Kidney (tissue), 14 donors: ENCODE results near the gene BABAM2. TPM values are rescaled to one million over a fixed set of nuclear protein-coding genes. Genes with fewer than 3 reads are reported as not detected.
A peak's percentile ranks its signal among the peaks of the same experiment; 100 is the strongest.

Experiments
- DNase-seq, 5 donors: peaks; one replicate each; pipeline ENCODE4 v3.0.0-alpha.2; 2013 to 2020
- FAIRE-seq: peaks from 2 replicates; lab custom pipeline; 2012; peaks lifted over from hg19 to GRCh38; lab: Jason Lieb, UNC
- H3K27ac ChIP-seq, 2 donors: one replicate each; pipeline ENCODE4 v1.7.0; 2013; ENCODE audit warnings: low read depth in 2 of 2, low read length in 2 of 2, inconsistent platforms in 1 of 2
- H3K27me3 ChIP-seq: one replicate; pipeline ENCODE4 v1.7.1; 2013; ENCODE audit warnings: low read length, inconsistent platforms; ENCODE audit not compliant: control insufficient read depth, insufficient read depth
- H3K36me3 ChIP-seq, 3 donors: one replicate each; pipeline versions ENCODE4 v1.7.0 to v1.7.1; 2013; ENCODE audit warnings: low read length in 3 of 3, control low read depth in 1 of 3, inconsistent platforms in 1 of 3; ENCODE audit not compliant: insufficient read depth in 3 of 3, control insufficient read depth in 2 of 3
- H3K4me1 ChIP-seq, 3 donors: one replicate each; pipeline versions ENCODE4 v1.7.0 to v1.7.1; 2013; ENCODE audit warnings: low read length in 3 of 3, inconsistent platforms in 1 of 3, low read depth in 1 of 3; ENCODE audit not compliant: control insufficient read depth in 2 of 3, insufficient read depth in 2 of 3
- H3K4me3 ChIP-seq, 3 donors: one replicate each; pipeline versions ENCODE4 v1.7.0 to v1.8.1; 2013; ENCODE audit warnings: low read length in 3 of 3, control low read depth in 1 of 3, inconsistent platforms in 1 of 3
- H3K9ac ChIP-seq, 3 donors: one replicate each; pipeline versions ENCODE4 v1.7.0 to v1.7.1; 2013; ENCODE audit warnings: low read length in 3 of 3, control low read depth in 1 of 3, inconsistent platforms in 1 of 3
- H3K9me3 ChIP-seq, 3 donors: one replicate each; pipeline versions ENCODE4 v1.7.0 to v1.7.1; 2013; ENCODE audit warnings: low read length in 3 of 3, control low read depth in 1 of 3, inconsistent platforms in 1 of 3; ENCODE audit not compliant: control insufficient read depth in 2 of 3, insufficient read depth in 1 of 3
- CTCF ChIP-seq: IDR thresholded peaks from 3 replicates; pipeline ENCODE4 v1.5.1; 2012; ENCODE audit warnings: mild to moderate bottlenecking, moderate library complexity, borderline replicate concordance; ENCODE audit not compliant: insufficient read depth; ENCODE audit errors: extremely low read depth
- intact Hi-C: fragments of 100-400 bp; cut with DNase I; formaldehyde crosslinking; loops from one replicate; pipeline ENCODE4 v1.11.1; 2022
- polyA plus RNA-seq: library from polyadenylated mRNA; stranded (reverse); fragments of 350-450 nt; fragmentation: Illumina TruSeq; extraction: RNeasy Lipid Tissue Mini Kit (QIAGEN cat#74804); gene quantifications from one replicate; pipeline ENCODE4 v1.2.3, GENCODE V29; 2014; ENCODE audit warnings: low read depth, low replicate concordance; ENCODE audit not compliant: insufficient read depth
- total RNA-seq: library from RNA; stranded (reverse); fragmentation: NEBNext Ultra II Directional; extraction: Animal tissue kit (Norgen Biotek cat#: 25700); gene quantifications from one replicate; pipeline ENCODE4 v1.2.1, GENCODE V29; 2021
- donor health status: control.
- donor health status: control.
- donor health status: control.
- donor health status: control.
- donor health status: control.
- donor health status: DM: yes; HTN: yes; CAD: no.
- donor health status: Normal renal cell carcinoma (clear cell type).

Gene BABAM2
- total and polyA plus RNA-seq, 2 donors from 2014 or later, result 68.4 to 74.1 TPM

GRCh38 chr2:28053597-28053996 is 163.1 kb downstream of the BABAM2 start:
- FAIRE-seq (no peak), DNase-seq (peak in 2 of 5 donors; percentile 33 to 63)
- Histone ChIP-seq H3K9ac (no peak overlapping the region), H3K4me3 (no peak overlapping the region), H3K9me3 (no peaks in the 10 kb centered on the region), H3K27ac (no peak overlapping the region), H3K36me3 (no peaks in the 10 kb centered on the region), H3K4me1 (peaks cover 0 to 2% (median 0%) of the 10 kb centered on the region in 3 donors), H3K27me3 (no peaks in the 10 kb centered on the region)
- intact Hi-C loops, result no loop called here
- no peak for TF ChIP-seq CTCF

- Histone ChIP-seq H3K27ac (no peak overlapping the region), H3K9ac (no peak overlapping the region), H3K9me3 (no peaks in the 10 kb centered on the region), H3K4me3 (no peak overlapping the region), H3K27me3 (no peaks in the 10 kb centered on the region), H3K36me3 (no peaks in the 10 kb centered on the region), H3K4me1 (no peaks in the 10 kb centered on the region)
- DNase-seq, result no peak
- intact Hi-C loops, result no loop called here
- no peak for TF ChIP-seq CTCF
- no peak for FAIRE-seq
These were observed 164.4 kb downstream of the BABAM2 start for GRCh38 chr2:28054916-28055315.

GRCh38 chr2:28055325-28055970 is 164.9 kb downstream of the BABAM2 start:
- Histone ChIP-seq H3K4me3 (no peak overlapping the region), H3K9me3 (no peaks in the 10 kb centered on the region), H3K27me3 (no peaks in the 10 kb centered on the region), H3K9ac (no peak overlapping the region), H3K36me3 (no peaks in the 10 kb centered on the region), H3K27ac (no peak overlapping the region), H3K4me1 (no peaks in the 10 kb centered on the region)
- FAIRE-seq (no peak), DNase-seq (no peak)
- intact Hi-C loops, result no loop called here
- no peak for TF ChIP-seq CTCF

GRCh38 chr2:28058791-28059190 is 168.3 kb downstream of the BABAM2 start:
- no peak for DNase-seq
- no peak for TF ChIP-seq CTCF
- no peaks in the 10 kb centered on the region for H3K9me3 ChIP-seq
- no peaks in the 10 kb centered on the region for H3K4me1 ChIP-seq
- no peak overlapping the region for H3K9ac ChIP-seq
- H3K27ac ChIP-seq, result no peak overlapping the region
- no peak for FAIRE-seq
- no peaks in the 10 kb centered on the region for H3K36me3 ChIP-seq
- intact Hi-C loops, result no loop called here
- H3K4me3 ChIP-seq, result no peak overlapping the region
- no peaks in the 10 kb centered on the region for H3K27me3 ChIP-seq
